ENCODE measurements around the gene OR2L8. TPM values are rescaled to one million over a fixed set of nuclear protein-coding genes. Genes with fewer than 3 reads are reported as not detected.

OR2L8 gene
- total and polyA plus RNA-seq, 9 of the 15 experiments (the other 6 are each of a cell fraction or from before 2014, with no cell fraction given): not detected

DNA sequence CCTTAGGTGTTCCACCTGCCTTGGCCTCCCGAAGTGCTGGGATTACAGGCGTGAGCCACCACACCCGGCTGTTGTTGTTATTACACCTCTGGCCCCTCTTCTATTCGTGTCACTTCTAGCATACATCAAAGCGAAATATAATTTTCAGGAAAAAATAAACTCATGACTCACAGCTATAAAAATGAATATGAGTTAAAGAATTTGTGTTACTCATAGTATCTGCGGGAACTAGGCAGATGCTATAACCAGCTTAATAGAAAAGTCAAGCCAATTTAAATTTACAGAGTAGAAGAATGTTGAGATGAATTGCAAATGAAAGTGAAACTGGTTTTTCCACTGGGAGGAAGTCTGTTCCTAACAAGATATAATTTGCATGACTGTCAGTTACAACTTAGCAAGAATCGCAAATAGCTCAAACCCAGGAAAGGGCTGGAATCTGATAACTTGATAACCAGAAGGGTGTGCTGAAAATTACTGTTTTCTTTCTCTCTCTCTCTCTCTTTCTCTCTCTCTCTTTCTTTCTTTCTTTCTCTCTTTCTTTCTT is 42.1 kb upstream of the OR2L8 start (continued):
- TF ChIP-seq, protein P1, sequence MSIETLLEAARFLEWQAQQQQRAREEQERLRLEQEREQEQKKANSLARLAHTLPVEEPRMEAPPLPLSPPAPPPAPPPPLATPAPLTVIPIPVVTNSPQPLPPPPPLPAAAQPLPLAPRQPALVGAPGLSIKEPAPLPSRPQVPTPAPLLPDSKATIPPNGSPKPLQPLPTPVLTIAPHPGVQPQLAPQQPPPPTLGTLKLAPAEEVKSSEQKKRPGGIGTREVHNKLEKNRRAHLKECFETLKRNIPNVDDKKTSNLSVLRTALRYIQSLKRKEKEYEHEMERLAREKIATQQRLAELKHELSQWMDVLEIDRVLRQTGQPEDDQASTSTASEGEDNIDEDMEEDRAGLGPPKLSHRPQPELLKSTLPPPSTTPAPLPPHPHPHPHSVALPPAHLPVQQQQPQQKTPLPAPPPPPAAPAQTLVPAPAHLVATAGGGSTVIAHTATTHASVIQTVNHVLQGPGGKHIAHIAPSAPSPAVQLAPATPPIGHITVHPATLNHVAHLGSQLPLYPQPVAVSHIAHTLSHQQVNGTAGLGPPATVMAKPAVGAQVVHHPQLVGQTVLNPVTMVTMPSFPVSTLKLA (conservative IDR thresholded peaks at IDR 0.05): peak in 1 of 2 experiments; percentile 34; a peak in 1 of 4 replicates
- TF ChIP-seq GABPA (tag; conservative IDR thresholded peaks at IDR 0.05; ENCODE audit: low read depth) (peak; percentile 48; the same call in 1 of the 2 replicates), CBFA2T3 (IDR thresholded peaks at IDR 0.05) (peak; percentile 78), SMAD4 (CRISPR knock-in tag; conservative IDR thresholded peaks at IDR 0.05) (0 out of 2 replicates have a peak, but pooled peaks have one; percentile 41), HDAC1 (IDR thresholded peaks at IDR 0.05) (peak in 1 of 2 experiments; percentile 35; a peak in 1 of 4 replicates), ELF1 (tag; IDR thresholded peaks at IDR 0.05) (0 out of 2 replicates have a peak, but pooled peaks have one; percentile 47)
- TF ChIP-seq, protein P2, sequence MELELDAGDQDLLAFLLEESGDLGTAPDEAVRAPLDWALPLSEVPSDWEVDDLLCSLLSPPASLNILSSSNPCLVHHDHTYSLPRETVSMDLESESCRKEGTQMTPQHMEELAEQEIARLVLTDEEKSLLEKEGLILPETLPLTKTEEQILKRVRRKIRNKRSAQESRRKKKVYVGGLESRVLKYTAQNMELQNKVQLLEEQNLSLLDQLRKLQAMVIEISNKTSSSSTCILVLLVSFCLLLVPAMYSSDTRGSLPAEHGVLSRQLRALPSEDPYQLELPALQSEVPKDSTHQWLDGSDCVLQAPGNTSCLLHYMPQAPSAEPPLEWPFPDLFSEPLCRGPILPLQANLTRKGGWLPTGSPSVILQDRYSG (tag; conservative IDR thresholded peaks at IDR 0.05; ENCODE audit: low read depth): 0 out of 2 replicates have a peak, but pooled peaks have one; percentile 44
- TF ChIP-seq, protein P3, sequence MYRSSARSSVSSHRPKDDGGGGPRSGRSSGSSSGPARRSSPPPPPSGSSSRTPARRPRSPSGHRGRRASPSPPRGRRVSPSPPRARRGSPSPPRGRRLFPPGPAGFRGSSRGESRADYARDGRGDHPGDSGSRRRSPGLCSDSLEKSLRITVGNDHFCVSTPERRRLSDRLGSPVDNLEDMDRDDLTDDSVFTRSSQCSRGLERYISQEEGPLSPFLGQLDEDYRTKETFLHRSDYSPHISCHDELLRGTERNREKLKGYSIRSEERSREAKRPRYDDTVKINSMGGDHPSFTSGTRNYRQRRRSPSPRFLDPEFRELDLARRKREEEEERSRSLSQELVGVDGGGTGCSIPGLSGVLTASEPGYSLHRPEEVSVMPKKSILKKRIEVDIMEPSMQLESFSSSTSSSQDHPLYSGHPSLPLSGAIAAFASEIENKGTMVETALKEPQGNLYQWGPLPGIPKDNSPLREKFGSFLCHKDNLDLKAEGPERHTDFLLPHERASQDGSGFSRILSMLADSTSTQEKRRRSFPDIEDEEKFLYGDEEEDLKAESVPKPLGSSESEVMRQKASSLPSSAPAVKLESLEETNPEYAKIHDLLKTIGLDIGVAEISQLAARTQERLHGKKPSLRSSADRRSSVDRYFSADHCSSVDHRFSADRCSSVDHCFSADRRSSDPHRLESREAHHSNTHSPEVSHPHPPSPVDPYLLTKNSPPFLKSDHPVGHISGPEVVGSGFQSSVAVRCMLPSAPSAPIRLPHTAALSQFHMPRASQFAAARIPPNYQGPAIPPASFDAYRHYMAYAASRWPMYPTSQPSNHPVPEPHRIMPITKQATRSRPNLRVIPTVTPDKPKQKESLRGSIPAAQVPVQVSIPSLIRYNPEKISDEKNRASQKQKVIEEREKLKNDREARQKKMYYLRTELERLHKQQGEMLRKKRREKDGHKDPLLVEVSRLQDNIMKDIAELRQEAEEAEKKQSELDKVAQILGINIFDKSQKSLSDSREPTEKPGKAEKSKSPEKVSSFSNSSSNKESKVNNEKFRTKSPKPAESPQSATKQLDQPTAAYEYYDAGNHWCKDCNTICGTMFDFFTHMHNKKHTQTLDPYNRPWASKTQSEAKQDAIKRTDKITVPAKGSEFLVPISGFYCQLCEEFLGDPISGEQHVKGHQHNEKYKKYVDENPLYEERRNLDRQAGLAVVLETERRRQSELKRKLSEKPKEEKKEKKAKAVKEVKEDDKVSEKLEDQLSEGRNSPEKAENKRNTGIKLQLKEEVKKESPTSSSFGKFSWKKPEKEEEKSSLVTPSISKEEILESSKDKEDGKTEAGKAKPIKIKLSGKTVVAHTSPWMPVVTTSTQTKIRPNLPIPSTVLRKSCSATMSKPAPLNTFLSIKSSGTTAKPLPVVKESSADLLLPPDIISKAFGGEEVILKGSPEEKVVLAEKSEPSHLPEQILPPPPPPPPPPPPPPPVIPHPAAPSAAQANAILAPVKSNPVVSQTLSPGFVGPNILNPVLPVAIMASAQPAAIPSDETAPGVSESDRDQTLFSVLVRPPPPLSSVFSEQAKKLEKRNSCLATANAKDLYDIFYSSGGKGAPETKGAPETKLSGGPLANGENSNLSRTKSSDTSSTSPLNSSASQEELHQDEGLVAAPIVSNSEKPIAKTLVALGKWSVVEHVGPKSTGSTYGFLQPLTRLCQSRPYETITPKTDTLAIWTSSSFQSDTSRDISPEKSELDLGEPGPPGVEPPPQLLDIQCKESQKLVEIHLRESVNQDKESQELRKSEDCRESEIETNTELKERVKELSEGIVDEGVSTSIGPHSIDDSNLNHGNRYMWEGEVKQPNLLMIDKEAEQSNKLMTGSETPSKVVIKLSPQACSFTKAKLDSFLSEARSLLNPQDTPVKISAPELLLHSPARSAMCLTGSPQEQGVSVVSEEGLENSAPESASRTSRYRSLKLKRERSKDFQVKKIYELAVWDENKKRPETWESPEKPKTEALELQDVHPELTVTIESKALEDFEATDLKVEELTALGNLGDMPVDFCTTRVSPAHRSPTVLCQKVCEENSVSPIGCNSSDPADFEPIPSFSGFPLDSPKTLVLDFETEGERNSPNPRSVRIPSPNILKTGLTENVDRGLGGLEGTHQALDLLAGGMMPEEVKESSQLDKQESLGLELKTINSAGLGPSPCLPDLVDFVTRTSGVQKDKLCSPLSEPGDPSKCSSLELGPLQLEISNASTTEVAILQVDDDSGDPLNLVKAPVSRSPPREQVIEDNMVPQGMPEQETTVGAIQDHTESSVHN (IDR thresholded peaks at IDR 0.05; ENCODE audit: borderline replicate concordance in 1 of 2, low read depth in 1 of 2): peak in 1 of 2 experiments; percentile 69; a peak in 2 of 4 replicates
- TF ChIP-seq, protein P4, sequence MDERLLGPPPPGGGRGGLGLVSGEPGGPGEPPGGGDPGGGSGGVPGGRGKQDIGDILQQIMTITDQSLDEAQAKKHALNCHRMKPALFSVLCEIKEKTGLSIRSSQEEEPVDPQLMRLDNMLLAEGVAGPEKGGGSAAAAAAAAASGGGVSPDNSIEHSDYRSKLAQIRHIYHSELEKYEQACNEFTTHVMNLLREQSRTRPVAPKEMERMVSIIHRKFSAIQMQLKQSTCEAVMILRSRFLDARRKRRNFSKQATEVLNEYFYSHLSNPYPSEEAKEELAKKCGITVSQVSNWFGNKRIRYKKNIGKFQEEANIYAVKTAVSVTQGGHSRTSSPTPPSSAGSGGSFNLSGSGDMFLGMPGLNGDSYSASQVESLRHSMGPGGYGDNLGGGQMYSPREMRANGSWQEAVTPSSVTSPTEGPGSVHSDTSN (CRISPR knock-in tag; IDR thresholded peaks at IDR 0.05; ENCODE audit: low read depth): no peak
- TF ChIP-seq, protein P4 (tag; conservative IDR thresholded peaks at IDR 0.05; ENCODE audit: low read depth): peak; percentile 74
- TF ChIP-seq, protein P5, sequence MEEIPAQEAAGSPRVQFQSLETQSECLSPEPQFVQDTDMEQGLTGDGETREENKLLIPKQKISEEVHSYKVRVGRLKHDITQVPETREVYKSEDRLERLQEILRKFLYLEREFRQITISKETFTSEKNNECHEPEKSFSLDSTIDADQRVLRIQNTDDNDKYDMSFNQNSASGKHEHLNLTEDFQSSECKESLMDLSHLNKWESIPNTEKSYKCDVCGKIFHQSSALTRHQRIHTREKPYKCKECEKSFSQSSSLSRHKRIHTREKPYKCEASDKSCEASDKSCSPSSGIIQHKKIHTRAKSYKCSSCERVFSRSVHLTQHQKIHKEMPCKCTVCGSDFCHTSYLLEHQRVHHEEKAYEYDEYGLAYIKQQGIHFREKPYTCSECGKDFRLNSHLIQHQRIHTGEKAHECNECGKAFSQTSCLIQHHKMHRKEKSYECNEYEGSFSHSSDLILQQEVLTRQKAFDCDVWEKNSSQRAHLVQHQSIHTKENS (CRISPR knock-in tag; IDR thresholded peaks at IDR 0.05): 0 out of 2 replicates have a peak, but pooled peaks have one; percentile 39

All from K562 (cell line).